Measurements from ENCODE around the gene MEIS1.

DNA sequence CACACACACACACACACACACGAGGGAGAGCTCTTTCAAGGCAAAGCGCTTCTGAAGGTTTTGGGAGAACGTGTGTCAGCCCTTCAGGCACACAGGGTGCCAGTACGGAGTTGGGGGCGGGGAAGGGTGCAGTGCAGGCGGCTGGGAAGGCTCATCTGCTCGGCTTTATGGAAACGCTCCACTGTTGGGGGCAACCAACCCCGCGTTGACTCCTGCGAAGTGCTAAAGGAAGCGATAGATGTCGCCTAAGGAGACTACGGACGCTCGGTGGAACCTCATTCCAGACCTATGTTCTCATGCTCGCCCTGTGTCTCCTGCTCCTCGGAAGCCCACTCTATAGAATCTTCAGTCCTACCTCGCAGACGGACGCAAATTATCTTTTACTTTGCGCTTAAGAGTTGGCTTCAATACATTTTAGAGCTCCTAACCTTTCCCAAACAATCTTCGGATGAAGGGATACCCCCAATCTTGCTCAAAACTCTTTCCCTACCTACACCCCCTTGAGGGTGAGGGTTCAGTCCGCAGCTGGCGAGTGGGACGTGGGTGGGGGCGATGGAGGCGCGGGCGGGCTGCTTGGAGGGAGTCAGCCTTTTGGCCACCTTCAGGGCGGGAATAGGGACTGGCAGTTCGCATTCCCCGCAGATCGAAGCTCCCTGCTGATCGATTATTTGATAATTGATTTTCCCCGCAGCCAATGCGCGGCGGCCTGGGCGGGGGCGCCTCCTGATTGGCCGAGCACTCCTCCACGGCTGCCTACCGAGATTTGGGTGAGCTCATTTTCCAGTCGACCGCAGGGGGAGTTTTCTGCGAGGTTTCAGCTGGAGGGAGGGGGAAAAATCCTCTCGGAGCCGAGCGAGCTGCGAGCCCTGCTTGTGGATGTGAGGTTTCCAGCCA is 1.9 kb upstream of the MEIS1 start:
- peak; percentile 57; the same call in 1 of the 2 replicates for TF ChIP-seq POLR2AphosphoS5 (IDR thresholded peaks at IDR 0.05; ENCODE audit: low read depth, low read length)
- 0 out of 2 replicates have a peak, but pooled peaks have one; percentile 30 for TF ChIP-seq SIN3A (IDR thresholded peaks at IDR 0.05; ENCODE audit: borderline replicate concordance, insufficient read depth, low read length)
- TF ChIP-seq, protein P1, sequence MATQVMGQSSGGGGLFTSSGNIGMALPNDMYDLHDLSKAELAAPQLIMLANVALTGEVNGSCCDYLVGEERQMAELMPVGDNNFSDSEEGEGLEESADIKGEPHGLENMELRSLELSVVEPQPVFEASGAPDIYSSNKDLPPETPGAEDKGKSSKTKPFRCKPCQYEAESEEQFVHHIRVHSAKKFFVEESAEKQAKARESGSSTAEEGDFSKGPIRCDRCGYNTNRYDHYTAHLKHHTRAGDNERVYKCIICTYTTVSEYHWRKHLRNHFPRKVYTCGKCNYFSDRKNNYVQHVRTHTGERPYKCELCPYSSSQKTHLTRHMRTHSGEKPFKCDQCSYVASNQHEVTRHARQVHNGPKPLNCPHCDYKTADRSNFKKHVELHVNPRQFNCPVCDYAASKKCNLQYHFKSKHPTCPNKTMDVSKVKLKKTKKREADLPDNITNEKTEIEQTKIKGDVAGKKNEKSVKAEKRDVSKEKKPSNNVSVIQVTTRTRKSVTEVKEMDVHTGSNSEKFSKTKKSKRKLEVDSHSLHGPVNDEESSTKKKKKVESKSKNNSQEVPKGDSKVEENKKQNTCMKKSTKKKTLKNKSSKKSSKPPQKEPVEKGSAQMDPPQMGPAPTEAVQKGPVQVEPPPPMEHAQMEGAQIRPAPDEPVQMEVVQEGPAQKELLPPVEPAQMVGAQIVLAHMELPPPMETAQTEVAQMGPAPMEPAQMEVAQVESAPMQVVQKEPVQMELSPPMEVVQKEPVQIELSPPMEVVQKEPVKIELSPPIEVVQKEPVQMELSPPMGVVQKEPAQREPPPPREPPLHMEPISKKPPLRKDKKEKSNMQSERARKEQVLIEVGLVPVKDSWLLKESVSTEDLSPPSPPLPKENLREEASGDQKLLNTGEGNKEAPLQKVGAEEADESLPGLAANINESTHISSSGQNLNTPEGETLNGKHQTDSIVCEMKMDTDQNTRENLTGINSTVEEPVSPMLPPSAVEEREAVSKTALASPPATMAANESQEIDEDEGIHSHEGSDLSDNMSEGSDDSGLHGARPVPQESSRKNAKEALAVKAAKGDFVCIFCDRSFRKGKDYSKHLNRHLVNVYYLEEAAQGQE (IDR thresholded peaks at IDR 0.05; ENCODE audit: insufficient read depth in 1 of 2, low read depth in 2 of 2, low read length in 2 of 2): no peak

All from PFSK-1 (cell line).